Ramos (cell line): ENCODE results near the gene ZNF148.
"Not testable (repeated sequence)": the region's sequence is repeated elsewhere in the genome, so short reads cannot be mapped to it uniquely, and the experiment has no call there.

Experiments used
- in situ Hi-C: fragments of 300-500 bp; cut with MboI; formaldehyde crosslinking; loops from one replicate; pipeline ENCODE4 v1.14.3; 2022; ENCODE audit warnings: low sequenced_read_pairs; ENCODE audit not compliant: unreplicated experiment

ZNF148 gene

GRCh38 chr3:125375950-125376679 lies 990 bp upstream of the ZNF148 start:
- in situ Hi-C loops = no loop called here

GRCh38 chr3:125374501-125374995 lies 577 bp downstream of the ZNF148 start:
- in situ Hi-C loops = no loop called here

GRCh38 chr3:125367403-125368230 lies 7.5 kb downstream of the ZNF148 start:
- in situ Hi-C loops = no loop called here

- in situ Hi-C loops = no loop called here
Measured at GRCh38 chr3:125366132-125366531, 9.0 kb downstream of the ZNF148 start.

- in situ Hi-C loops = no loop called here
Measured at GRCh38 chr3:125359700-125360099, 15.4 kb downstream of the ZNF148 start.

- in situ Hi-C loops = no loop called here
Measured at GRCh38 chr3:125358923-125359322, 16.2 kb downstream of the ZNF148 start.

- in situ Hi-C loops = no loop called here
Measured at GRCh38 chr3:125357837-125358236, 17.3 kb downstream of the ZNF148 start.

- in situ Hi-C loops = no loop called here
Measured at GRCh38 chr3:125357032-125357658, 18.0 kb downstream of the ZNF148 start.

- in situ Hi-C loops = no loop called here
Measured at GRCh38 chr3:125356140-125357026, 18.7 kb downstream of the ZNF148 start.

GRCh38 chr3:125353659-125354058 lies 21.5 kb downstream of the ZNF148 start:
- in situ Hi-C loops = no loop called here

- in situ Hi-C loops = no loop called here
Measured at GRCh38 chr3:125353128-125353527, 22.0 kb downstream of the ZNF148 start.

- in situ Hi-C loops = no loop called here
Measured at GRCh38 chr3:125351814-125352456, 23.2 kb downstream of the ZNF148 start.

GRCh38 chr3:125351152-125351551 lies 24.0 kb downstream of the ZNF148 start:
- in situ Hi-C loops = no loop called here

GRCh38 chr3:125350597-125350996 lies 24.5 kb downstream of the ZNF148 start:
- in situ Hi-C loops = no loop called here

GRCh38 chr3:125349556-125350165 lies 25.5 kb downstream of the ZNF148 start:
- in situ Hi-C loops = no loop called here

- in situ Hi-C loops = no loop called here
Measured at GRCh38 chr3:125349055-125349454, 26.1 kb downstream of the ZNF148 start.

- in situ Hi-C loops = not testable (repeated sequence)
Measured at GRCh38 chr3:125343367-125343766, 31.8 kb downstream of the ZNF148 start.

- in situ Hi-C loops = no loop called here
Measured at GRCh38 chr3:125340121-125340520, 35.0 kb downstream of the ZNF148 start.

- in situ Hi-C loops = no loop called here
Measured at GRCh38 chr3:125337506-125337905, 37.6 kb downstream of the ZNF148 start.
